Stimulated activated naive CD4-positive, alpha-beta T cell (primary cell): Measurements from ENCODE around the gene PPFIA4.

Source experiments
- DNase-seq, 6 experiments: peaks; one replicate each; lab custom pipeline; 2025; lab: John Stamatoyannopoulos, UW

The PPFIA4 gene

DNA sequence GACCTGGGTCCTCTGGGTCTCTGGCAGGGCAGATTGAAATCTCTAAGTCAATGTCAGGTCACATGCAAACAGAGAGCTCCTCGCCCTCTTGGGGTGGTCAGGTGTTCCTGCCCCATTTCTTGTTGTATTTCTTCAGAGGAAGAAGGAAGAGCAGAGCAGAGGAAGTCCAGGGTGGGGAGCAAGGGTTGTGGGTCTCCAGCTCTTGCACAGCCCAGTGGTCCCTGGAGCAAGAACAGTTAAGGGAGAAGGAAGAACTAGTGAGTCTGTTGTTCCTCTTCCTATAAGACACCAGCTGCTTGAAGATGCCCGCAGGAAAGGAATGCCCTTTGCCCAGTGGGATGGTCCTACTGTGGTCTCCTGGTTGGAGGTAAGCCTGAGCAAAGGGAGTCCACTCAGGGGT is 33.2 kb downstream of the PPFIA4 start:
- no peak for DNase-seq

- no peak for DNase-seq
These were observed 33.8 kb downstream of the PPFIA4 start for GRCh38 chr1:203060115-203060514.

DNA sequence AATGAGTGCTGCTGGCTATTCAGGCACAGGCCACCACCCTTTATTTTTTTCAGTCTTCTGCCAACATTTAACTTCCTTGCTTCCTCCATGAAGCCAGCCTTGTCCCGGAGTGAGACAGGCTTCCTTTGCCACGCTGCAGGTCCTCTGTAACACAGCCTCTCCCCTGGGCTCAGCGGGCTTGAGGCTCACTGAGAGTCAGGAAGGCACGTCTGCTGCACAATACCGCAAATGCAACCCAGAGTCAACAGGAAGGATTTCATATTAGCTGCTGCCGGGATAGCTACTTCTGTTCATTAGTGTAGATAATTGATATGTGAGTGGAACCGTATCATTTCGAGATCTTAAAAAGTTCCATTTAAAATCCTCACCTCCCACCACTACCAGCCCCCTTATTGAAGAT is 37.0 kb downstream of the PPFIA4 start:
- no peak for DNase-seq

- DNase-seq, result no peak
These were observed 38.9 kb downstream of the PPFIA4 start for GRCh38 chr1:203065191-203065590.

GRCh38 chr1:203065986-203066385 is 39.7 kb downstream of the PPFIA4 start:
- DNase-seq, result no peak

DNA sequence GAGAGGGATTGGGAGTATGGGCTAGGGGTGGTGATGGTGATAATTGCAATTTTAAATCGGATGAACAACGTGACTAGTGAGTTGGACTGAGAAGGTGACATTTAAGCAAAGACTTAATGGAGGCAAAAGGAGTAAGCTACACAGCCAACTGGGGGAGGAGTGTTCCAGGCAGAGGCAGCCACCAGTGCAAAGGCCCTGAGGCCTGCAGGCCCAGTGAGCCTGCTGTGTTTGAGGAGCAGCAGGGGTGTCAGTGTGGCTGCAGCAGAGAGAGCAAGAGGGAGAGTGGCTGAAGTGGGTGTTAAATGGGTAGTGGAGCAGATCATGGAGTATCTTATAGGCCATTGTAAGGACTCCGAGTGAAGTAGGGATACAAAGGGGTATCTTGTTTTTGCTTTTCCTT is 40.7 kb downstream of the PPFIA4 start:
- no peak for DNase-seq

DNA sequence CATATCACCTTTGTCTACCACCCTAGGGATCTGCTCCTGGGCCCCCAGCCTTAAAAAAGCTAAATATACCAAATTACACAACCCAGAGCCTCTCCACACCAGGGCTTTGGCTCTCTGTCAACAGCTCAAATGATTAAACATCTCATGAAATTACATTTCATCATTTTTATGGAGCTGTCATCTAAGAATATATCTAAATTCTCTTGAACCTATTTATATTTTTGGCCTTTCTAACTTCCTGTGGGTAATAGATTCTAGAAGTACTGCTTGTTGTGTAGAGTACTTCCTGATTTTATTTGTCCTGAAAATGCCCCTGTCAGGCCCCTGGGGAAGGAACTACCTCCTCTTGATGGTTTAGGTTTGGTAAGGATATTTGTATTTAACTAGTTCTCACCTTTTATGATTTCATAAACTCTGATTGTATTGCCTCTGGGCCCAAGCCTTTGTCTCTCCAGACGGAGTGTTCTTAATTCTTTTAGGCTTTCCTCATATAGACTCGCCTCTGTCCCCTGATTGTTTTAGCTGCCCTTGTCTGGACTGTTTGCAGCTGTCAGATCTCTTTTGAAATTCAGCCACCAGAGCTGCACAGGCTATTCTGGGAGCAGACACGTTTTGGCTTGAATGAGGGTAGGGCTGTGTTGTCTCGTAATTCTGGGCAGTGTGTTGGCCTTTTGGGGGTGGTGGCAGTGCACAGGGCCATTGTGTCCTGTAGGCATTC is 42.9 kb downstream of the PPFIA4 start:
- no peak for DNase-seq

GRCh38 chr1:203072002-203072602 is 45.8 kb downstream of the PPFIA4 start:
- no peak for DNase-seq

DNA sequence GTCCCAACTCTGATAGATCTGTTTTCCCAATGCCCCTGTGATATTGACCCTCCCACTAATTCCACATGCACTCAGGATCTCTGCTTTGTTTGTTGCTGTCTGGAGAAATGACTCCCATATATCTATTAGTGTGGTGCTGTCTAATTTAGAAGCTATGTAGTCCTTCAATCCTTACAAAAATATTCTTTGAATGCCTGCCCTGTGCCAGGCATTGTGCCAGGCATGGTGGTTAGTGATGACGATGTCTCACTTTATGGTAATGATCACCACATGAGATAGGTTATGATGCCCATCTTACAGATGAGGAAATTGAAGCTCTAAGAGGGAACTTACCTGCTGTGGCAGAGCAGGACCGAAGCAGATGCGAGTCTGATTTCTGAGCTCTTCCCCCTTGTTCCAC is 46.6 kb downstream of the PPFIA4 start:
- no peak for DNase-seq

GRCh38 chr1:203073469-203073868 is 47.2 kb downstream of the PPFIA4 start:
- DNase-seq, result no peak

DNA sequence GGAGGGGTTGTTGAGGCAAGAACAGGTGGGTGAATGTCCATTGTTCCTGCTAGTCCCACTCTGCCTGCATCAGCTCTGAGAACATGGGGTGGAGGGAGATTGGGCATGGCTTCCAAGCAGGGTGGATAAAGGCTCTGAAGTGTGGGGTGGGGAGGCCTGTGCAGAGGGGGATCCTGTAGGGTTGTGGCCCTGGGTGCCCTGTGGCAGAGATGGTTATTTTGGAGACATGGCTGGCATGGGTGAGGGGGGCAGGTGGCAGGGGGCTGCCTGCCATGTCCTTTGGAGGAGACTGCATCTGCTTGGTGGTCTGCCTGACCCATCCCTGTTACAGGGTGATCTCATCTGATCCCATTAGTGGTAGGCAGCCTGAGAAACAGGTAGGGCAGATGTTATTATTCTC is 48.3 kb downstream of the PPFIA4 start:
- DNase-seq, result no peak

- no peak for DNase-seq
These were observed 49.1 kb downstream of the PPFIA4 start for GRCh38 chr1:203075236-203076030.

DNA sequence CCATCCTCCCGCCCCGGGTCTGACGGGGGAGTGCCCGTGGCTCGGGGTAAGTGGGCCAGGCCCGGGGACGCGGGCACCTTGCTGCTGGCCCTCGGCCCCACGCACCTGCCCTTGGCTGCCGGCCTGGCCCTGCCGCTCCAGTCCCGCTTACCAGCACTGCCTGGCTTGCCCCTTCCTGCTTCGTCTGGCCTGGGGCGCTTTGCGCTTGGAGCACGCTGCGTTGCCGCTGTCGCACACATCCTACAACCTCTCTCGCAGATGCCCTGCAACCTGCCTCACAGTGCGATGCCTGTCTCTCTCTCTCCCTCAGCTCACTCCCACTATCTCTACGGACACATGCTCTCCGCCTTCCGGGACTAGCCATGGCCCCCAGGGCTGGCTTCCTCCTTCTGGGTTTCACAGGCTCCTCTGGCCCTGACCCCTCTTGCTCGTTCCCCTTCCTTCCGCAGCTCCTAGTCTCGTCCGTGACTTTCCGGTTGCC is 49.8 kb downstream of the PPFIA4 start:
- no peak for DNase-seq

- no peak for DNase-seq
These were observed 51.1 kb downstream of the PPFIA4 start for GRCh38 chr1:203077367-203077766.

GRCh38 chr1:203077956-203078355 is 51.7 kb downstream of the PPFIA4 start:
- no peak for DNase-seq

- no peak for DNase-seq
These were observed 52.2 kb downstream of the PPFIA4 start for GRCh38 chr1:203078478-203078877.

DNA sequence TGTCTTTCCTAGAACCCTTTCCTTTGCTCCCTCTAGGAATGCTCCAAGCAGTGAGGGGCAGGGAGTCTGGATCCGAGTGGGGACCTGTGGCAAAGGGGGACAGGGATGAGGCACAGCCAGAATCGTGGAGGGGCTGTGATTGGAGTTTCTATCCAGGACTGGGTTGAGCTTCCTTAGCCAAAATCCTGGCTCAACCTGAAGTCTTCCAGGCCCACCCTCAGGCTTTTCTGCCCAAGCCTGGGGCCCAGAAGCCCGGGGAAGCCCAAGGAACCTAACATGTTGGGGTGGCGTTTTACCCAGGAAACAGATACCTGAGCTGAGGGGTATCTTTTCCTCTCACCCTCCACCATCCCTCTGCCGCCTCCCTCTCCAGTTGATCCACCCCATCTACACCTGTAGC is 54.2 kb downstream of the PPFIA4 start:
- no peak for DNase-seq

DNA sequence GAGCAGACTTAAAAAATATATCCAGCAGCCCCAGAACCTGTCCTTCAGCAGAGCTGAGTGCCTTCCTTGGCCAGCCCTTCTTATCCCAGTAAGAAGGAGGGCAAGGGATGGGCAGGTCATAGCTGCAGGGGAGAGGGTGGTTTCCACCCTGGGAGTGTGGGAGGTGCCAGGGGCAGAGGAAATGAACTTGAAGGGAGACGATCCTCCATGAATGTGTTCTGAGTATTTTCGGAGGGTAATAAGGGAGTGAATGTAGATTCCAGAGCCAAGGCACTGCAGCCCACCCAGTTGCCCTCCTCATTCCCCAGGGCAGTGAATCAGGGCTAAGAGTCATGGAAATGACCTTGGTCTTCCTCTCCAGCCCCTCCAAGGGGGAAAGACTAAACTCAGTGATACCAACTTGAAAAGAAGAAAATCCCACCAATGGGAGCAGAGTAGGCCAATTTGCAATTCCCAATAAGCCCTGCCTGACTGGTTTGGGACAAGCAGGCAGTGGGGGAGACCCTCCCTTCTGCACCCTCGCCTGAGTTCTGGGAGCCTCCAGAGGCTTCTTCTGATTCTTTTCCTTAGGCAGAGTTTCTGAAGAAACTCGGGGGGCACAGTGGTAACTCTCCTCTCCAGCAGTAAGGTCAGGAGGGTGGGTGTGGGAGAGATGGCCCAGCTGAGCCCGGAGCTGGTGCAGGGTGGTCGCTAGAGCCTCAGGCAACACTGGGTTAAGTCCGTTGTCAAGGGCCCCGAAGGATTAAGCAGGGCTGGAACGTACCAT is 55.4 kb downstream of the PPFIA4 start:
- DNase-seq, result no peak

DNA sequence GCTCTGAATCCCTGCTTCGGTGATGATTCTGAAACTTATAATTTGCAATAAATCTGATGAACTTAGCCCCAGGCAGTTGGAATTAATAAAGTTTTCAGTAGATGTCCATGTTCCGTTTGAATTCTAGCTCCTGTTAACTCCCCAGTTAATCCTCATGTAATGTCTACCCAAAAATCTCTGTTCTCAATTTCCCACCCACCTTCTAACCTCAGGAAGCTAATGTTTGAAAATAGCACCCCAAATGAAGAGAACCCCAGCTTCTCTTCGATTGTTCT is 55.9 kb downstream of the PPFIA4 start:
- no peak for DNase-seq

GRCh38 chr1:203082571-203083462 is 56.5 kb downstream of the PPFIA4 start:
- no peak for DNase-seq

DNA sequence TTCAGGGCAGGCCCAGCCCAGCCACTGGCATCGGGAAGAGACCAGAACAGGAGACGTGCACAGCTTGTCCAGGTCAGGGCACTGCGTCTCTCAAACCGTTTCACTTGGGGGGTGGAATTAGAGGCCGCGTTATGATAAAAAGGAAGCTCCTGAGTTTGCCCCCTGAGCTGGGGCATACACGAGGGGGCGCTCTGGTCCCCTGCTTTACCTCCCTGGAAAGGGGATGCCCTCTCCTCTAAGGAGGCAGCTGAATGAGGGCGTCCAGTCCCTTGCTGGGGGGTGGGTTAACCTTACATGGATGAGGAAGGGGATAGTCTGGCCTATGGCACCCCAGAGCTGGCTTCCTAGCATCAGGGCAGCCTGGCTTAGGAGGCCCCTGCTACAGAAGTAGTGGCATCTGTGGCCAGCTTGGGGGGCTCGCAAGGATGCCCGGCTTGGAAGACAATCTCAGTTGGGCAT is 57.2 kb downstream of the PPFIA4 start:
- DNase-seq, result no peak
